Mesenchymal stem cell (in vitro differentiated cells and primary cell): ENCODE data around the gene TEAD1.

ENCODE experiments used
- DNase-seq: peaks from one replicate; pipeline ENCODE4 v3.0.0-alpha.2; 2013
- H2AFZ ChIP-seq: one replicate; pipeline ENCODE4 v1.6.1; 2013; ENCODE audit warnings: low read depth, mild to moderate bottlenecking, control low read depth, inconsistent platforms, low read length, moderate library complexity
- H2AK5ac ChIP-seq: 2 replicates; pipeline ENCODE4 v1.6.1; 2013; ENCODE audit warnings: low read length, moderate library complexity, mild to moderate bottlenecking, inconsistent platforms; ENCODE audit not compliant: severe bottlenecking
- H2BK120ac ChIP-seq: one replicate; pipeline ENCODE4 v1.6.1; 2013; ENCODE audit warnings: low read depth, mild to moderate bottlenecking, inconsistent platforms, low read length, moderate library complexity
- H2BK12ac ChIP-seq, 2 experiments: one replicate each; pipeline ENCODE4 v1.6.1; 2013; ENCODE audit warnings: inconsistent platforms in 2 of 2, low read length in 2 of 2, mild to moderate bottlenecking in 2 of 2, moderate library complexity in 2 of 2, control low read depth in 1 of 2
- H2BK15ac ChIP-seq: one replicate; pipeline ENCODE4 v1.6.1; 2013; ENCODE audit warnings: mild to moderate bottlenecking, low read depth, inconsistent platforms; ENCODE audit not compliant: poor library complexity, severe bottlenecking
- H2BK5ac ChIP-seq: 2 replicates; pipeline ENCODE4 v1.6.1; 2013; ENCODE audit warnings: low read depth, mild to moderate bottlenecking, low read length, control low read depth, inconsistent platforms; ENCODE audit not compliant: poor library complexity, severe bottlenecking
- H3K14ac ChIP-seq, 2 experiments: one replicate each; pipeline ENCODE4 v1.6.1; 2013; ENCODE audit warnings: inconsistent platforms in 2 of 2, low read length in 2 of 2, control low read depth in 1 of 2, mild to moderate bottlenecking in 1 of 2, moderate library complexity in 1 of 2
- H3K18ac ChIP-seq, 2 experiments: one replicate each; pipeline ENCODE4 v1.6.1; 2013; ENCODE audit warnings: inconsistent platforms in 2 of 2, low read length in 2 of 2, control low read depth in 1 of 2, low read depth in 1 of 2, mild to moderate bottlenecking in 1 of 2
- H3K23ac ChIP-seq, 2 experiments: one replicate each; pipeline ENCODE4 v1.6.1; 2013; ENCODE audit warnings: inconsistent platforms in 2 of 2, low read length in 2 of 2, mild to moderate bottlenecking in 2 of 2, moderate library complexity in 2 of 2, control low read depth in 1 of 2
- H3K27ac ChIP-seq: 2 replicates; pipeline ENCODE4 v1.5.1; 2013; ENCODE audit warnings: mild to moderate bottlenecking, moderate library complexity, low read length, control low read depth, inconsistent platforms; ENCODE audit not compliant: poor library complexity, severe bottlenecking
- H3K27me3 ChIP-seq, 2 experiments: 2 replicates each; pipeline versions ENCODE4 v1.6.1 to v1.7.0; 2013; ENCODE audit warnings: low read length in 2 of 2, mild to moderate bottlenecking in 2 of 2, moderate library complexity in 2 of 2, control low read depth in 1 of 2, inconsistent platforms in 1 of 2; ENCODE audit not compliant: control insufficient read depth in 1 of 2, insufficient read depth in 1 of 2
- H3K36me3 ChIP-seq, 2 experiments: 2 replicates each; pipeline versions ENCODE4 v1.6.1 to v1.7.0; 2013; ENCODE audit warnings: low read length in 2 of 2, control low read depth in 1 of 2, inconsistent platforms in 1 of 2, low read depth in 1 of 2, mild to moderate bottlenecking in 1 of 2; ENCODE audit not compliant: insufficient read depth in 2 of 2, control insufficient read depth in 1 of 2
- H3K4ac ChIP-seq, 2 experiments: one replicate each; pipeline ENCODE4 v1.6.1; 2013; ENCODE audit warnings: inconsistent platforms in 2 of 2, low read length in 2 of 2, mild to moderate bottlenecking in 2 of 2, moderate library complexity in 2 of 2, control low read depth in 1 of 2, low read depth in 1 of 2
- H3K4me1 ChIP-seq: 2 replicates; pipeline ENCODE4 v1.6.1; 2013; ENCODE audit warnings: low read depth, low read length, control low read depth; ENCODE audit not compliant: control insufficient read depth, insufficient read depth
- H3K4me2 ChIP-seq: 2 replicates; pipeline ENCODE4 v1.6.1; 2013; ENCODE audit warnings: low read length, mild to moderate bottlenecking, inconsistent platforms; ENCODE audit not compliant: poor library complexity, severe bottlenecking
- H3K4me3 ChIP-seq, 2 experiments: 2 replicates each; pipeline versions ENCODE4 v1.5.1 to v1.7.0; 2013; ENCODE audit warnings: low read length in 2 of 2, mild to moderate bottlenecking in 2 of 2, control low read depth in 1 of 2, low read depth in 1 of 2; ENCODE audit not compliant: insufficient read depth in 1 of 2
- H3K79me1 ChIP-seq: replicated peaks from 2 replicates; pipeline ENCODE4 v1.6.1; 2013; ENCODE audit warnings: mild to moderate bottlenecking, control low read depth, low read length, inconsistent platforms; ENCODE audit not compliant: poor library complexity, severe bottlenecking
- H3K9ac ChIP-seq: 2 replicates; pipeline ENCODE4 v1.7.0; 2013; ENCODE audit warnings: mild to moderate bottlenecking, low read length, moderate library complexity
- H3K9me3 ChIP-seq: 2 replicates; pipeline ENCODE4 v1.7.0; 2013; ENCODE audit warnings: mild to moderate bottlenecking, low read length; ENCODE audit not compliant: control insufficient read depth
- H4K8ac ChIP-seq: one replicate; pipeline ENCODE4 v1.6.1; 2013; ENCODE audit warnings: inconsistent platforms, mild to moderate bottlenecking, low read length, moderate library complexity
- H4K91ac ChIP-seq: one replicate; pipeline ENCODE4 v1.6.1; 2013; ENCODE audit warnings: mild to moderate bottlenecking, low read length, inconsistent platforms
- WGBS: methylation state at CpG from one replicate; pipeline ENCODE4 v1.1.7; 2013; ENCODE audit warnings: mixed read lengths; 5-methylcytosine and 5-hydroxymethylcytosine counted together

The TEAD1 gene

DNA sequence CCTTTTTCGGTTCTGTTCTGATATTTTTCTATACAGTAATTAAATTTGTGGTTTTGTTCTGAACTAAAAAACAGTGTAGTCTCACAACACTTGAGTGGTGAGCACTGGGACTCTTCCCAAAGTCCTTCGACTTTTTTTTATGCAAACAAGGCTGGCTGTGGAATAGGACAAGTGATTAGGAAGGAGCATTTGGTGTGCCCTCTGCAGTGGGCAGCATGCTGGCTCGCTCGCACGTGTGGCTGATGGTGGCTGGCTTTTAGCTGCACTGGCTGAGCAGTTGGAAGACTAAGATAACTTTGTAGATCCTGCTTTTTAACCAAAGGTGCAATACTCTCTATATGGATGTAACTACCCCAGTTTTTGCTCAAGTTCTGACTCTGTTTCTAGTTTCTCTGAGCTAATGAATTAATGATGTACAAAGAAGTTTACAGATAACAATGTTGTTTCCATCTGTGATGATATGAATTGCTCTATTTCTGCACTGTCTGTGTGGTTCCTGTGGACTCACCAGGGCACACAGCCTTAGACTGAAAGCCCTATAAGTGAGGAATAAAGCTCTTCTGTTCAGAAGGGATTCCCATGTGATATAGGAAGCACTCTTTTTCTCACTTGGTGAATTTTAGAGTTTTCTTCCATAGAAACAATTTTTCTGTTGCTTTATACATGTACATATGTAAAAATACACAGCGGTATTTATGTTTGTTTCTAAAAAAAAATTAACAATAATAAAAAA, 191.8 kb downstream of the TEAD1 start:
- peaks cover 11% of the 10 kb centered on the region for H3K4me1 ChIP-seq
- H3K9ac ChIP-seq: no peak overlapping the region
- H3K79me1 ChIP-seq: peaks cover 37% of the 10 kb centered on the region
- no peak overlapping the region for H2BK15ac ChIP-seq
- H2BK12ac ChIP-seq: no peak overlapping the region
- peak overlapping the region in 1 of 2 experiments; percentile 81 for H3K18ac ChIP-seq
- H3K9me3 ChIP-seq: no peaks in the 10 kb centered on the region
- no peak for DNase-seq
- H3K4me2 ChIP-seq: no peak overlapping the region
- peaks cover 3 to 39% of the 10 kb centered on the region in 2 experiments for H3K36me3 ChIP-seq
- WGBS: 67% methylated on average over 5 of the region's 6 CpGs
- H2AK5ac ChIP-seq: no peak overlapping the region
- H2AFZ ChIP-seq: no peak overlapping the region
- H3K27me3 ChIP-seq: no peaks in the 10 kb centered on the region
- H3K14ac ChIP-seq: no peak overlapping the region
- no peak overlapping the region for H3K27ac ChIP-seq
- H3K4ac ChIP-seq: no peak overlapping the region
- no peak overlapping the region for H2BK5ac ChIP-seq
- H2BK120ac ChIP-seq: no peak overlapping the region
- H3K4me3 ChIP-seq: no peak overlapping the region
- H3K23ac ChIP-seq: no peak overlapping the region
- H4K91ac ChIP-seq: peak overlapping the region; percentile 59
- H4K8ac ChIP-seq: peak overlapping the region; percentile 30

DNA sequence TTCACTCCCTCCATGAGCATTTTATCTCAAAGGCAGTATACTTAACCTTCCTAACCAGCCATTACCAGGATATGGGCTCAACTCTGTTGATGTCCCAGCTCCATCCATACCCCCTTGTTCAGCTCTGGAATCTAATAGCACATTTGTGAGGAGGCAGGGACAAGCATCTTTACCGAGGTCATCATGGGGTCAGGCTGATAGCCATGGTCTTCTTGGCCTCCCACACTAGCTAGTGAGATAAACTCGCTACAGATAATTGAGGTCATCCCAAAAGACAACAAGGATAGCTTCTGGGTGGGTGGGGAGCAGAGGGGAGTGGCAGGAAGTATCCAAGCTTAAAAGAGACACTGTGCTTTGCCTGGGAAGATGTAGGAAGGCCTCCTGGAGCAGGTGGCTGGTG, 193.3 kb downstream of the TEAD1 start:
- H4K91ac ChIP-seq: no peak overlapping the region
- H3K4me3 ChIP-seq: no peak overlapping the region
- WGBS: 75% methylated on average over 2 of the region's 2 CpGs
- no peak overlapping the region for H3K9ac ChIP-seq
- no peak for DNase-seq
- no peak overlapping the region for H3K4ac ChIP-seq
- H2BK120ac ChIP-seq: no peak overlapping the region
- H4K8ac ChIP-seq: no peak overlapping the region
- H3K27ac ChIP-seq: no peak overlapping the region
- H3K14ac ChIP-seq: no peak overlapping the region
- H3K23ac ChIP-seq: no peak overlapping the region
- H3K18ac ChIP-seq: peak overlapping the region in 1 of 2 experiments; percentile 10
- no peak overlapping the region for H2BK5ac ChIP-seq
- no peak overlapping the region for H3K4me2 ChIP-seq
- peaks cover 35% of the 10 kb centered on the region for H3K79me1 ChIP-seq
- no peak overlapping the region for H2BK12ac ChIP-seq
- H3K27me3 ChIP-seq: no peaks in the 10 kb centered on the region
- H3K36me3 ChIP-seq: peaks cover 3 to 45% of the 10 kb centered on the region in 2 experiments
- no peak overlapping the region for H2AK5ac ChIP-seq
- no peaks in the 10 kb centered on the region for H3K9me3 ChIP-seq
- H2BK15ac ChIP-seq: no peak overlapping the region
- peaks cover 19% of the 10 kb centered on the region for H3K4me1 ChIP-seq
- no peak overlapping the region for H2AFZ ChIP-seq

DNA sequence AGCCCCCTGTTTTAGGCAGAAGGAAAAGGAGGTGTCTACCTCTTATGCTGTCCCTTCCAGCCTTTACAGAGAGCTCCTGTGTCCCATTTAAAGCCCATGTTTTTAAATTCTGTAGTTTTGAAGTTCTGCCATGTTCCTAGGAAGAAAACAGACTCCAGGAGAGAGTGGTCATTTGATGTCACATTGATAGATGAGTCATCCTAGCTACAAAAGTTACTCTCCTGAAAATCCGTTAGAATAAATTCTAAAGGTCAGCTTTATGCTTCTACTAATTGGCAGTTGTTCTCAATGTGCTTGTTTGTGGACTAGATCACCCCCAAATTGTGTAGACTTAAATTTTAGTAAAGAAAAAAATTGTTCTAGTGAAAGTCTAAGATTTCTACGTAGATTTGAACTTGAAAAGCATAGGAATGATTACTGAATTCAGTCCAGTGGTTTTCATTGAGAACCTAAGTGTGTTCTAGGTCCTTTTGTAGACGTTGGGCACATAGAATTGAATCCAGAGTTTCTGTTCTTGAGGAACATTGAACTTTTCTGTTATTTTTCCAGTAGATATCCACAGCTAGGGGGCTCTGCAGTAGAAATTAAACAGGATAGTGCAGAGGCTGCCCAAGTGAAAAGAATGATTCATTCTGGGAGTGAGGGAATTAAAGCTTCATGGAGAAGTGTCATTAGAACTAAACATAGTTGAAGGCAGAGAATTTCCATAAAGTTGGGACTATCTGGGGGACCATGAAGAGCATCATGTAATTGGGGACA, 194.3 kb downstream of the TEAD1 start:
- Histone ChIP-seq H2BK15ac (no peak overlapping the region), H2BK12ac (no peak overlapping the region), H2BK5ac (no peak overlapping the region), H3K4me2 (no peak overlapping the region), H2AFZ (no peak overlapping the region), H2AK5ac (no peak overlapping the region), H3K27me3 (no peaks in the 10 kb centered on the region), H4K91ac (no peak overlapping the region), H3K18ac (no peak overlapping the region), H3K23ac (no peak overlapping the region), H3K4ac (no peak overlapping the region), H3K36me3 (peaks cover 3 to 52% of the 10 kb centered on the region in 2 experiments), H2BK120ac (no peak overlapping the region), H4K8ac (no peak overlapping the region), H3K14ac (no peak overlapping the region), H3K9me3 (no peaks in the 10 kb centered on the region), H3K4me3 (no peak overlapping the region), H3K4me1 (peaks cover 17% of the 10 kb centered on the region), H3K79me1 (peaks cover 41% of the 10 kb centered on the region), H3K9ac (peak overlapping the region; percentile 46), H3K27ac (no peak overlapping the region)
- WGBS: 95% methylated on average over 3 of the region's 3 CpGs
- peak; percentile 43 for DNase-seq

DNA sequence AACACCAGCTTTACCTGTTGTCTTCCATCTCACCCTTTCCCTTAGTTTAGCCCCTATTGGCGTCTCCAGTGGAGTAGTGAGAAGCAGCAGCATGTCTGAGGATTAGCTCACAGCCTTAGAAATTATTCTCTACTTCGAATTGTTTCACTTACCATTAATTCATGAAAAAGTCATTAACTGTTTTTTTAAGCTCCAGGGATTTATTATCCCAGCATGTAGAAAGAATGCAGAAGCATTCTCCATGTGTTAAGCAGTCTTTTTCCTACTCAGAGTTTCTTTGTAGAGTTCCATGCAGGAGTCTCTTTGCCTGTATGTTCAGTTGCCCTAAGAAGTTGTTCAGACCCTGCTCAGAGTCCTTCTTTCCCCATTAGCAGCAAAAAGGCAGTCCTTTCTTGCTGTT, 197.0 kb downstream of the TEAD1 start:
- Histone ChIP-seq H3K9ac (no peak overlapping the region), H3K79me1 (peaks cover 48% of the 10 kb centered on the region), H3K23ac (no peak overlapping the region), H2BK15ac (no peak overlapping the region), H4K8ac (no peak overlapping the region), H2AK5ac (peak overlapping the region; percentile 50), H3K36me3 (peaks cover 3 to 47% of the 10 kb centered on the region in 2 experiments), H3K9me3 (no peaks in the 10 kb centered on the region), H3K14ac (no peak overlapping the region), H3K27me3 (no peaks in the 10 kb centered on the region), H2BK5ac (no peak overlapping the region), H3K4ac (peak overlapping the region in 1 of 2 experiments; percentile 17), H3K4me3 (peak overlapping the region in 1 of 2 experiments; percentile 14), H3K27ac (peak overlapping the region; percentile 90), H3K4me2 (no peak overlapping the region), H2BK120ac (no peak overlapping the region), H4K91ac (no peak overlapping the region), H3K18ac (no peak overlapping the region), H3K4me1 (peaks cover 13% of the 10 kb centered on the region), H2AFZ (no peak overlapping the region), H2BK12ac (no peak overlapping the region)
- WGBS: no CpG with 5 or more reads among the region's 2 CpGs
- DNase-seq: no peak
